ENCODE measurements around the gene ATP6V1C2.

ATP6V1C2 gene

DNA sequence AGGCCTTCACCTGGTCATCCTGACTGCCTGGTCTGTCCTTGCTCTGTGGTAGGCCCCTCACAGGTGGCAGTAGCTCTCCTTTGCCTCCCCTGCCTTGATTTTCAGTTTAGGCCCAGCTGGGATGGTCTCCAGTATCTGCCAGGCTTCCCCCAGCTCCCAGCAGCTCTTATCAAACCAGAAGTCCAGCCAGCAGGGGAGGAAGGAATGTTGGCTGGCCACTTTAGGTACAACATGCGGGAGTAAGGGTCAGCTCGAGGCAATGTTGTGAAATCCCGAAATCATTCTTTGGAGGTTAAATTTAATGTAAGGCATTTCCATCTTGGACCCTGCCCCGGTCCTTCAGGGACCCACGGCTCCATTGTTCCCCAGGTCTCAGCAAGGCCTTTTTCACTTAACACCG lies 16.8 kb downstream of the ATP6V1C2 start:
- TF ChIP-seq, protein P1, sequence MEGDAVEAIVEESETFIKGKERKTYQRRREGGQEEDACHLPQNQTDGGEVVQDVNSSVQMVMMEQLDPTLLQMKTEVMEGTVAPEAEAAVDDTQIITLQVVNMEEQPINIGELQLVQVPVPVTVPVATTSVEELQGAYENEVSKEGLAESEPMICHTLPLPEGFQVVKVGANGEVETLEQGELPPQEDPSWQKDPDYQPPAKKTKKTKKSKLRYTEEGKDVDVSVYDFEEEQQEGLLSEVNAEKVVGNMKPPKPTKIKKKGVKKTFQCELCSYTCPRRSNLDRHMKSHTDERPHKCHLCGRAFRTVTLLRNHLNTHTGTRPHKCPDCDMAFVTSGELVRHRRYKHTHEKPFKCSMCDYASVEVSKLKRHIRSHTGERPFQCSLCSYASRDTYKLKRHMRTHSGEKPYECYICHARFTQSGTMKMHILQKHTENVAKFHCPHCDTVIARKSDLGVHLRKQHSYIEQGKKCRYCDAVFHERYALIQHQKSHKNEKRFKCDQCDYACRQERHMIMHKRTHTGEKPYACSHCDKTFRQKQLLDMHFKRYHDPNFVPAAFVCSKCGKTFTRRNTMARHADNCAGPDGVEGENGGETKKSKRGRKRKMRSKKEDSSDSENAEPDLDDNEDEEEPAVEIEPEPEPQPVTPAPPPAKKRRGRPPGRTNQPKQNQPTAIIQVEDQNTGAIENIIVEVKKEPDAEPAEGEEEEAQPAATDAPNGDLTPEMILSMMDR (IDR thresholded peaks at IDR 0.05; ENCODE audit: control extremely low read depth, extremely low read depth, low read depth, missing control alignments), result no peak
- POLR2A ChIA-PET, result no interaction called here
- DNase-seq (ENCODE audit: extremely low spot score), result no peak
- CTCF ChIA-PET, result interaction anchor here (1.0 kb wide), 1 partner anchor 10 kb away, joined by 3 read pairs; no protein-coding TSS in a partner anchor

DNA sequence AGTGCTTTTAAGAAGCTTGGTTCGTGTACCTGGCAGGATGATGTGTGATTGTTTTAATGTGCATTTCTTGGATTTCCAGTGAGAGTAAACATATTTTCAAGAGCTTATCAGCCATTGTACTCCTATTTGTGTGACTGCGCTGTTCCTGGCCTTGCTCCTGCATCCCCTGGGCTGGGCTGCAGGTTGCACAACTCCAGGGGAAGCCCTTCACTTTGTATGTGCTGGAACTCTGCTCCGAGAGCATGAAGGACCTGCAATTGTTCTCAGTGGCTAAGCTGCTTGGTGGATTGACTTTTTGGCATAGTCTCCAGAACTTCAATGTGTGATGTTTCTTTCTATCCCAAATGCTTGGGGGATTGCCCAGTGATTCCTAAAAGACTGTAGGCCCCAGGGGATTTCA lies 18.8 kb downstream of the ATP6V1C2 start:
- ChIA-PET CTCF (interaction anchor here (0.6 to 0.7 kb wide), 2 partner anchors 9 to 29 kb away, joined by 3 read pairs; no protein-coding TSS in a partner anchor), POLR2A (no interaction called here)
- DNase-seq (ENCODE audit: extremely low spot score), result no peak
- TF ChIP-seq, protein P1 (IDR thresholded peaks at IDR 0.05; ENCODE audit: control extremely low read depth, extremely low read depth, low read depth, missing control alignments), result no peak

DNA sequence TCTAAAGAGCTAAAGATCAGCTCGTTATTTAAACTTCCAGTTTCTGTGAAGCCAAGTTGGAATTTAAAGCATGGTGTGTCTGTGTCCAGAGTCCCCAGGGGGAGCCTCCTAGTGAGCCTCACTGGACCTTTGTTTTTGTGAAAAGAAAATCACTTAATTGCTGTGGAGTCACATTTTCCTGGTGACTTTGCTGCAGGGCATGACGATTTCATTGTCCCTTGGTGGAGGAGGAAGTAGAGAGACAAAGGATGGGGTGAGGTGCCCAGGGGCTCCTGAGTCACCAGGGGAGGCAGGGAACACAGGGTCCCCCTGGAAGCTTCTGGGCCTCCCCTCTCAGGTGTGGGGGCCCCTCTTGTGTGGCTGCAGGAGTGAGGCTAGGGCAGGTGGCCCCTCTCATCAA lies 19.7 kb downstream of the ATP6V1C2 start:
- CTCF ChIA-PET, result interaction anchor here (0.7 kb wide), 1 partner anchor 10 kb away, joined by 3 read pairs; no protein-coding TSS in a partner anchor
- POLR2A ChIA-PET, result no interaction called here
- TF ChIP-seq, protein P1 (IDR thresholded peaks at IDR 0.05; ENCODE audit: control extremely low read depth, extremely low read depth, low read depth, missing control alignments), result no peak
- no peak for DNase-seq (ENCODE audit: extremely low spot score)

DNA sequence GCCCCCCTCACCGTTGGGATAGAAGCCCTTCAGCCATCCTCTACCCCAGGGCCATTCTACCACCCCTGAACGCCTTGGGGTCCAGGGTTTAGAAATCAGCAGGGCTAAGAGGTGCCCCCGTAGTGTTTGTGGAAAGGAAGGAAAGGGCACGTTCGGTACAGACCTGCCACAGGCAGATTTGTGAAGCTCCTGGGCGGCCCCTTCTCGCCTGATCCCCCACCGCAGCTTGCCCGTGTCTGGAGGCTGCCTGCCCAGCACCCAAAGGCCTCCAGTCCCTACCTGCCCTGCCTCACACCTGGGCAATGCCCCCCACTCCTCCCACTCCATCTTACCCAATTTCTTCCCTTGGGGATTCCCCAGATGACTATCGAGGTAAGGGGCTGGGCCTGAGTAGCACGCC lies 21.2 kb downstream of the ATP6V1C2 start:
- no peak for DNase-seq (ENCODE audit: extremely low spot score)
- ChIA-PET CTCF (no interaction called here), POLR2A (no interaction called here)
- TF ChIP-seq, protein P1 (IDR thresholded peaks at IDR 0.05; ENCODE audit: control extremely low read depth, extremely low read depth, low read depth, missing control alignments), result no peak

DNA sequence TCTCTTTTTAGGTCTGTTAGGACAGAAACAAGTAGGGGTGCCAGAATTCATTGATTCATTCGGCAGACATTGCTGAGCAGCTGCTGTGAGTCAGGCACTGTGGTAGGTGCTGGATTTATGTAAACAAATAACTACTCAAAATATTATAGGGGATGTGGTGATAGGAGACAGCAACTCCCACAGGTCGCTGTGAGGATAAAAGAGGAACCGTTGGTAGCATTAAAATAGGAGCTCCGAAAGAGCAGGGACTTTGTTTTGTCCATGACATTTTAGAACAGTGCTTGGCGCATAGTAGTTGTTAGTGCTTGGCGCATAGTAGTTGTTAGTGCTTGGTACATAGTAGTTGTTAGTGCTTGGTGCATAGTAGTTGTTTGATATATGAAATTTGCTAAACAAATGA lies 29.2 kb downstream of the ATP6V1C2 start:
- TF ChIP-seq, protein P1 (IDR thresholded peaks at IDR 0.05; ENCODE audit: control extremely low read depth, extremely low read depth, low read depth, missing control alignments), result no peak
- CTCF ChIA-PET, result no interaction called here
- POLR2A ChIA-PET, result no interaction called here
- no peak for DNase-seq (ENCODE audit: extremely low spot score)

DNA sequence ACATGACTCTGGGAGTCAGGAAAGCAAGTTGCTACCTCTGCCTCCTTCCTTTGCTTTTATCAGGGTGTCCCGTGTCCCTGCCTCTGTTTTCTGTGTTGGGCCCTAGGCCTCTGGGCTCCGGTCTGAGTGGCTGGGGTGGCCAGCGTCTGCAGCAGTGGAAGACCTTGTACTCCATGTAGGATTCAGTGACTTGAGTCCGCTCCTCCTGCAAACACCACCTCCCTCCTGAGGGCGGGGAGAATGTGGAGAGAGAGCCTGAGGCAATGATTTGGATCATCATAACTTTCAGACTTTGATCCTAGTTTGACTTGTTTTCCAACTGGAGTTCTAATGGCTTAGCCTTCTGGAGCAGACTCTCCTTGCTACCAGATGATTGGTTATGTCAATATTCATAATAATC lies 30.8 kb downstream of the ATP6V1C2 start:
- ChIA-PET POLR2A (no interaction called here), CTCF (no interaction called here)
- no peak for DNase-seq (ENCODE audit: extremely low spot score)
- TF ChIP-seq, protein P1 (IDR thresholded peaks at IDR 0.05; ENCODE audit: control extremely low read depth, extremely low read depth, low read depth, missing control alignments), result no peak

DNA sequence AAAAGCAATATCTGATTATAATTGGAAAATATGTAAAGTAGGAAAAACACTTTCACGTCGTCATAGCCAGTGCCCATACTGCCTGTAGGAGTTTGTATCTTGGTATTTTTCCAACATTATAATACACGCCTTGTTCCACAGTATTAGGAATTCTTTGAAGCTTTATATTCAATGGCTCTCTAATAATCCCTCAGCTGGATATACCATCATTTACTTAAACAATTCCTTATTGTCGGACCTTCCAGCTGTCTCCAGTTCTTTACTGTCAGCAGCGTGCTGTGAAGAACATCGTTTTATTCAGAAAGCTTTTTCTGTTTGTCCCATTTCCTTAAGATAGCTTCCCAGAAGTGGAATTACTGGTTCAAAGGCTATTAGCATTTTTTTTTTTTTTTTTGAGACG lies 31.7 kb downstream of the ATP6V1C2 start:
- POLR2A ChIA-PET, result no interaction called here
- TF ChIP-seq, protein P1 (IDR thresholded peaks at IDR 0.05; ENCODE audit: control extremely low read depth, extremely low read depth, low read depth, missing control alignments), result no peak
- no peak for DNase-seq (ENCODE audit: extremely low spot score)
- CTCF ChIA-PET, result no interaction called here
